HT-29 (cell line): ENCODE measurements around the gene CD164L2. TPM values are rescaled to one million over a fixed set of nuclear protein-coding genes. Genes with fewer than 3 reads are reported as not detected.
"Not testable (repeated sequence)": the region's sequence is repeated elsewhere in the genome, so short reads cannot be mapped to it uniquely, and the experiment has no call there.

Experiments used
- DNase-seq: peaks from one replicate; pipeline ENCODE4 v3.0.0-alpha.2; 2015; ENCODE audit warnings: low spot score
- total RNA-seq: library from RNA; depleted of rRNA; stranded (reverse); fragments of >200 nt; shearing (Covaris generic); gene quantifications from 2 replicates; pipeline ENCODE4 v1.2.3, GENCODE V29; 2014

The CD164L2 gene
- total RNA-seq, 1 experiment from 2014 or later: not detected

DNA sequence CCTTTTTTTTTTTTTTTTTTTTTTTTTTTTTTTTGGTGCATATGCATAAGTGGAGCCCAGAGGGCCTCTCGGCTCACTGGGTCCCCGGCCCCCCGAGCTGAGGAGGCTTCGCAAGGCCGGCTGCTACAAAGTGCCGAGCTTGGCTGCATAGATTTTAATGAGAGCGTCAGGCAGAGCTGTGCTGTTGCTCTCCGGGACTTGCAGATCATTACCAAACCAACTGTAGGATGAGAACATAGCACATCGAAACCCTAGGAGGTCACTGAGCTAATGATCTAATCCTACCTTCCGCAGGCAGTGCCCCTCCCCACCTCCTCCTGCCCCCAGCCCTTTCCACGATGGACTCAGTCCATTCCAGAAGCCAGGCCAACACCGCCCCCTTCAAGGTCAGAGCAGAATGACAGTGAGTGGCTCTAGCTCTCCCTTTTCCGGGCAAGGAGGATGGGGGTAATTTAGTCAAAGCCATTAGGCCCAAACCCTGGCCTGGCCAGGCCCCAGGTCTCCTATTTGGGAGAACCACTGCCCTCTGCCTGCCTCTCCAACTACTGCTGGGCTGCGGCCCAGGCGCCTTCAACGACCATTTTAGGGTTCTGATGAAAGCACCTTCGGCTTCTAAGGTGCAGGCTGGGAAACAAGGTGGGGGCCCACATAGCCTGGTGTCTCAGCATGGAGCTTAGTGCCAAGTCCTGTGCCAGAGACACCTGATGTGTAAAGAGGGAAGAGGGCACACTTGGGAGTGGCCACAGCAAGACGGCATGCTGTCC lies 22.6 kb upstream of the CD164L2 start:
- DNase-seq: not testable (repeated sequence)

DNA sequence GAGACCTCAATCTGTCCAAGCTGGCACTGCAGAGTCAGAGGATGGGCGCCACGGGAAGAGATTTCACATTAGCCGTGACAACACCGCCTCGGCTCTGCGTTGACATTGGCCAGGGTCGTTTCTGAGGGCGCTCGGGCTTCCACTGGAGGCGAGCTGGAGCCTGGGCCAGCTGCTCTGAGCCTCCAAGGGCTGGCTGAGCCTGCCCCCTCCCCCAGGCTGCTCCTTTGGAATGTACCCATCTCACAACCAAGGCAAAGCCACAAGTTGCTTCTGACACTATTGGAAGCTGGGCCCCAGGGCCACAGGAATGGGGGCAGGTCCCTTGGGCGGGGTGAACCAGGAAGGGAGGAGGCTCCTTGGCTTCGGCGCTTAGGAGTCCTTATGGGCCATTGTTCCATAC lies 21.9 kb upstream of the CD164L2 start:
- DNase-seq: no peak

DNA sequence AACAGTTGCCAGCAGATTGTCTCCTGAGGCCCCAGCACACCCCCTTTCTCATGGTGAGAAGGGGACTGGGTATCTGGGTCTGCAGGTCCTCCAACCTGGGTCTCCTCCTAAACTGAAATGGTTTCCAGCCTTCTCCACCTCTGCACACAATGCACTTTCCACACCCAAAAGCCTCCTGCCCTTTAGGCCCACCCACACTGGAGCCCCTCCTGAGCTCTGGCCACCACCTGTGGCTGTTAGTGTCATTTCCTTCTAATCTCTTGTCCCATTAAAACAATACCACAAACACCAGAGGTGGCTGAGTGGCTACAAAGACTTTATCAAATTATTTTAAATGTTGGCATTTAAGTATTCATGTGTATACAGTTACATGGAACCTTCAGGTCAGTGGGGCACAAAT lies 20.8 kb upstream of the CD164L2 start:
- no peak for DNase-seq

DNA sequence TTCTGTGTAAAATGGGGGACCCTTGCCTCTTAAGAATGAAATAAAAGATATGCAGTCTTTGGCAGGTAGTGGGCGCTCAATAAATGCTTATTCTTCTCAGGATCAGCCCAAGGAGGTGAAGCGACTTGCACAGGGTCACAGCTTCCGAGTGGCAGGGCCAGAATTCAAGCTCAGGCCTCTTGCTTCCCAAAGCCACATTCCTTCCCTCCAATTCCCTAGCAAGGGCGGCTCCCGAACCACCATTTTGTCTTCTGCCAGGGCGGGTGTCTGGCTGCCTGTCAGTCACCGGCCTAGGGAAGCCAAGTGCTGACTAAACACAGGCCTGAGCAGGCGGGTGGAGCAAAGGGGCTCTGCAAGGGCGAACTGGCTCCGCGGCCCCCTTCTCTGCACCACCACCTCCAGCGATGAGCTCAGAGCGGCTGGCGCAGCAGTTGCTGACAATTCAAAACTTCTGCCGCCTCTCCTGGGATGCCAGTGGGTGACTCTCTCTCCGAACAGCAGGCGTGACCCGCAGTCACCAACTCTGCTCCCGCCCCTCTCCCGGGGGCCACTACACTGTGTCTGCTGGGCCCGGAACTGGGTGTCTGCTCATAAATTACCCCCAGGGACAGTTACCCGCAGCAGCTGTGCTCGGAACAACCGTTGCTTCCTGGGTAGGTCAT lies 20.1 kb upstream of the CD164L2 start:
- DNase-seq: no peak

DNA sequence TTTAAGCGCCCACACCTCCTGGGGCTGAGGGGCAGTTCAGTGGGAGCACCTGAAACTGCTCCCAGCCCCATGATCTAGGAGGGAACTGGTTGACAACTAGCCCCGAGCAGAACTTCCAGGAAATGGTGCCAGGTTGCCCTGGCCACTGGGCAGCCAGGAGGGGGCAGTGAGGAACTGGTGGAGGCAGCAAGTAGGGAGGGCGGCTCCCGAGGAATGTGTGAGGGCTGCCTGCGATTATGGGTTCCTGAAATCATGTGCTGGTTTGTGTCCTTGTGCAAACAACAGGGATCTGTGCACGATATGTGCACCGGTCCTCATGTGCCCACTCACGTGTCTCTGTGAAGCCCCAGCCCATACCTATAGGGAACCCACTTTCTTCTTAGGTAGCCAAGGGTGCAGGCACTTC lies 19.2 kb upstream of the CD164L2 start:
- peak; percentile 59 for DNase-seq

DNA sequence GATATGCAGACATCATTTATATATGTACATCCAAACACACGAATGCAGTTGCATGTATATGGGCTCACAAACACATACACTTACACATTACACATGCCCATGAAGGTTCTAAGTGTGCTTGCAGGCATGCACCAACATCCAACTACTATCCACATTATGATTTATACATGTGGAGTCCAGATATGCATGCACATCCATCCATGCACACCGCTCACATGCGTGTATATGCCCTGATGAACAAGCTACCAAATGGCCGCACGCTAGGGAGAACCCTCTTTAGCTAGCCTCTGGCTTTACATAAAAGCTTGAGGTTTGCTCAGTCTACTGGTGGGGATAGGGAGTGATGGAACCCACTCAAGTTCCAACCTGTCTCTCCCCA lies 17.8 kb upstream of the CD164L2 start:
- no peak for DNase-seq

DNA sequence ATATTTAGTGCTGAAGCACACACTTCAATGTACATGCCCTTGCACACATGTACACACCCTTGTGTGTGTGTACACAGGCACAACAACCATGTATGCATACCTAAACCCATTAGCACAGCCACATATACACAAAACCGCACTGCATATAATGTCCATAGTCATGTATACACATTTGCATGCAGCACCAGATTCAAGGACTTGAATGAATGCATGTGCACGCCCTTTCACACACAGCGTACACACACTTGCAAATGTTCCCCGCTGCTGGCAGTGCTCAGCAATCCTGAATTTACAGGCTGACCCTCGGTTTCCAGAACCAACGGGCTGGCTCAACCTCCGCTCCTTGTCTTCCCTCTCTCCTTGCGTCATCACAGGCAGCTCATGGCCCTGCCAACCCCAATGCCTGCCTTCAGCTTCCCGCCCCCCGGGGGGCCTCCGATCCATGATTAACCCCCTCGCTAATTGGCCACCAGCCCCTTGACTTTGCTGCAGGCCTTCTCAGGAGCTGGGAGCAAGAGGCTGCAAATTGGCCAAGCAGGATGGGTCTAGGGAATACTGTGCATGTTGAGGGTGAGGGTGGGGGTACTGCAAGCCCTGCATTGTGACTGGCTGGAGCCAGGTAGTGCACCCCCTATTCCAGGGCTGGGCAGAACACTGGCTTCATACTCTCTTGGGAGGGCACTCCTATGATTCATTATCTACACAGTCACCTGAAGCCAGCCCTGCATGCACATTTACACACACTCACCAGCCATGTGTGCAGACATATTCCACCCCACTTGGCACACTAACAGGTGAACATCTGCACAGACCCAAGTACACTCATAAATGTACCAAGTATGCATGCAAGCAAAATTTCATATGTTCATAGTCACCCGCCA lies 17.2 kb upstream of the CD164L2 start:
- DNase-seq: no peak

DNA sequence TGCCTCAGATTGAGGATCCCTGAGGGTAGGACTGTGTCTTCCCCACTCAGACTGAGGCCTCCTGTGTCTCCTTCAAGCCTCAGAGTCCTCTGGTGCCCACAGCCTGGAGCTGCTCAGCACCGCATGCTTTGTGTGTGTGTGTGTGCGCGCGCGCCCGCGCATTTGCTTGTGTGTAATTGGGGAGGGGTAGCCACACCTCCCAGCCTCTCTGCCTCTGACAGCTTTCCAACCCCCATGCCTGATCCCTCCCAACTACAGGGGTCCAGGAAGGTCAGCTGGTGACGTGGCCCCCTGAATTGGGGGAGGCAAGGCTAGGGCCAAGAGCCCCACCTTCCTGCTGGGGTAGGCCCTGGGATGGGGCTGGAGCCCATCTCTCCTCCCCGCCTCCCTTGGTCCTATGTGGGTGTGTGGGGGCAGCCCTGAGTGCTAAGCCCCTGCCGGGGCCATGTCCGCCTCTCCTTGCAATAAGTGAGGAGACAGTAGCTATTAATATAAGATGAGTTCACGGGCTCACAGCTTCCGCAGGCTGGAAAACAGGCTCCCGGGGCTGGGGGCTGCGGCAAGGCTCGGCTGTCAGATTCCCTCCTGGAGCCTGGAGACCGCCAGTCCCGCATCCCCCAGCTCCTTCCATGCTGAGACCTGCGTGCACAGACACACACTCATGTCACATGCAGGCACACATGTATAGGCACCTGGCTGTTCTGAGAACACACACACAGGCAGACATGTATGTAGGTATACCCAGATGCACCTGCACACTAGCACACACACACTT lies 16.3 kb upstream of the CD164L2 start:
- DNase-seq: no peak

DNA sequence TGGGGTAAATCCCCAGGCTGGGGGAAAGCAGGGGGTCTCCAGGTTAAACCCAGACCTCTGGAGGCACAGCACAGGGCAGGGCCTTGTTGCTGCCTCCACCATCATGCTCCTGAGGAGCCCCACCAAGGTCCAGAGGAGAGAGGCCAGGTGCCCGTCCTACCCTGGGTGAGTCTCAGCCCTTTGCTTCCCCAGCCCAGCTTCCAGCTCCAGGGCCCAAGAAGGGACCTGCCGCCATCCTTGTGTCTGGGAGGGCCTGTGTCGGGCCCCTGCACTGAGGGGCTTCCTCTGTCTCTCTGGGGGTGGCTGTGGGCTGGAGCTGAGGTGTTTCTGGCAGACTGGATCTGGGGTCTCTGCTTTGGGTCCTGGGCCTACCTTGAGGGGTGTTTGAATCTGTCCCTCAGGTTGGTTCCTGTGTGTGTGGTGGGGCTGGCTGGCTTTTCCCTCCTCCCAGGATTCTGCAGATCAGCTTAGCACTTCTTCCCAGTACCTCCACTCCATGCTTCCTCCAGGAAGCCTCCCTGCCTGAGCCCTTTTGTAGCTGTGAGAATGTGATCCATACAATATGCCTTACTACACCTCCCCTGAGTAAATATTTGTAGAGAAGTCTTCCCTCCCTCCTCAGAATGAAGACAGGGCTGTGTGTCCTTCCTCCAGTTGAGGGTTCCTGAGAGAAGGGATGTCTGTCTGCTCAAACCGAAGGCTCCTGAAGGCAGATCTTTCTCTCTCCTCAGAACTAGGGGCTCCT lies 15.4 kb upstream of the CD164L2 start:
- DNase-seq: no peak

DNA sequence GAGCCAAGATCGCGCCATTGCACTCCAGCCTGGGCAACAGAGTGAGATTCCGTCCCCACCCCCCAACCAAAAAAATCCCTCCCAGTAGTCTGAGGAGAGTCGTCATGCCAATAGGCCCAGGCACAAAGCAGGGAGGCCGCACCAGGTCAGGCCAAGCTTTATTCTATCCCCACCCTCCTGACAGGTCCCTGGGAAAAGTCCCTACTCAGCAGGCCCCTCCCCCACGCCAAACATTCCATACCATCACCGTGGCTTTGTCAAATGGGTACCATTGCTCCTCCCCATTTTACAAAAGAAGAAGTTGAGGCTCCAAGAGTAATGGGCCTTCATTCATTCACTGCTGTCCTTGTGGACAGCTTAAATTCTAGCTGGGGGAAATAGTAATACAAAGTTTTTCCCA lies 14.6 kb upstream of the CD164L2 start:
- DNase-seq: no peak

DNA sequence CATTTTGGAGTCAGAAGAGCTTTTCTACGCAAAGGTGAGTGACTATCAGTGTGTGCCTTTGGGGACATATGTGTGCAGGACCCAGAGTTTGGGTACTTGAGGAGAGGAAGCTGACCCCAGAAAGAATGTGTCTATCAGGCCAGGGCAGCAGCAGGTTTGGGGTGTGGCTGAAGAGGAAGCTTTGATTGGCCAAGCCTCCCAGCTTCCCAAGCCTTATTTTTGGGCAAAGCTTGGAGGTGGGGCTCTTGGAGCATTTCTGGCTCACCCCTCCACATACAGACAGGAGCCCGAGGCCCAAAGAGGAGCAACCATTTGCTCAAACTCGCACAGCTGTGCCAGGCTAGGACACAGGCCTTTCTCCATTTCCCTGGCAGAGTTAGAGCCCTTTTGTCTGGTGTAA lies 14.0 kb upstream of the CD164L2 start:
- DNase-seq: no peak

DNA sequence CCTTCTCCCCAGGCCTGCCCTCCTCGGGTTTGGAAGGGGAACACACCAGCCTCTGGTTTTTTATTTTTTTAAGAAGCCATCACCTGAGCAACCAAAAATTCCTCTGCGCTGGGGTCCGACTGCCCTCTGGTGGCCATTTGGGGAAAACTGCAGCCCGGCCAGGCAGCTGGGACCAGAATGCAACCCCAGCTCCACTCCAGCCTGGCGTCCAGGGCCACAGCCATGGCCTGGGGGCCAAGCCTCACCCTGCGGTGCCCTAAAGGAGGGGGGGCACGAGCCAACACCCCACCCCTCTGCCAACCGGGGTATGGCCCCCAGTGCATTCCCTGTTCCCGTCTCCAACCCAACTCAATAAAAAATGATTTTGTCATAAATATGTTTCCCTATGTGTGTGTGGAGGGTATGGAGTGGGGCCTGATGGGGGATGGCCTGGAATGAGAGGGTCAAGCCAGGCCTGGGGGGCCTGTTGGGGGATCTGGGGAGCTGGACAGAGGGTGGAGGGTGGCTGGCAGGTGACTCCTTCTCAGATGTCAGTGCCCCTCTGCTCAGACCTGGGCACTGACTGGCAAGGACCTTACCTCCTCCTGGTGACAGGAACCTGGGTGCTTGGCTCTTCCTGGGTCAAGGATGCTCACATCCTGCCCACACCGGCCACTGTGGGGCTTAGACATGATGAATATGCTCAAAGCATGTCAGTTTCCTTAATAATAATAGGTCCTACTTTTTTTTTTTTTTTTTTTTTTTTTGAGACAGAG lies 12.5 kb upstream of the CD164L2 start:
- peak; percentile 85 for DNase-seq

DNA sequence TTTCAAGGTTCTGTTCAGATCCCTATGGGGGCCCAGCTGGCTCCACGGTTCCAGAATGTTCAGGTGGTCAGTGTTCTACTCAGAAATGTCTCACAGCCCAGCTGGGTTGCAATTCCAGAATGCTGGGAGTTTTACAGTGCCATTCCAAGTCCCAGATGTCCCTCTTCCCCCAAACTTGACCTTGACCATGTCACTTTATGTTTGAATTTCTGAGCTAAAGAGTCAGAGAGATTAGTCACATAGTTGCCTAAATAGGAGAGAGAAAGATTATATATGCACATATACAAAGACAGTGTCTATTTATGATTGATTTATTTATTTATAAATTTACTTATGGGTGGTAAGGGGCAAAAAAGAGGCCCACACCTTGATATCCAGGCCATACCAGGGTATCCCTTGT lies 11.8 kb upstream of the CD164L2 start:
- no peak for DNase-seq

DNA sequence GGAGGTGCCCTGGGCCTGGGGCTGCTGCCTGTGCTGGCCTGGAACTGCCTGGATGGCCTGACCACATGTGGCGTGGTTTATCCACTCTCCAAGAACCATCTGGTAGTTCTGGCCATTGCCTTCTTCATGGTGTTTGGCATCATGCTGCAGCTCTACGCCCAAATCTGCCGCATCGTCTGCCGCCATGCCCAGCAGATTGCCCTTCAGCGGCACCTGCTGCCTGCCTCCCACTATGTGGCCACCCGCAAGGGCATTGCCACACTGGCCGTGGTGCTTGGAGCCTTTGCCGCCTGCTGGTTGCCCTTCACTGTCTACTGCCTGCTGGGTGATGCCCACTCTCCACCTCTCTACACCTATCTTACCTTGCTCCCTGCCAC lies 11.1 kb upstream of the CD164L2 start:
- DNase-seq: no peak

DNA sequence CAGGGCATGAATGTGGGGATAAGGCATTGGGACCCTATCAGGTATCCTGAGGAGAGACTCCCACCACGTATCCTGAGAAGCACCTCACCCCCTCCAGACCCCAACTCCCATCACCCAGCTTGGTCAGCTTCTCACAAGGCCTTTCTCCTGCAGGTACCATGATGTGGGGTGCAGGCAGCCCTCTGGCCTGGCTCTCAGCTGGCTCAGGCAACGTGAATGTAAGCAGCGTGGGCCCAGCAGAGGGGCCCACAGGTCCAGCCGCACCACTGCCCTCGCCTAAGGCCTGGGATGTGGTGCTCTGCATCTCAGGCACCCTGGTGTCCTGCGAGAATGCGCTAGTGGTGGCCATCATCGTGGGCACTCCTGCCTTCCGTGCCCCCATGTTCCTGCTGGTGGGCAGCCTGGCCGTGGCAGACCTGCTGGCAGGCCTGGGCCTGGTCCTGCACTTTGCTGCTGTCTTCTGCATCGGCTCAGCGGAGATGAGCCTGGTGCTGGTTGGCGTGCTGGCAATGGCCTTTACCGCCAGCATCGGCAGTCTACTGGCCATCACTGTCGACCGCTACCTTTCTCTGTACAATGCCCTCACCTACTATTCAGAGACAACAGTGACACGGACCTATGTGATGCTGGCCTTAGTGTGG lies 10.6 kb upstream of the CD164L2 start:
- no peak for DNase-seq

DNA sequence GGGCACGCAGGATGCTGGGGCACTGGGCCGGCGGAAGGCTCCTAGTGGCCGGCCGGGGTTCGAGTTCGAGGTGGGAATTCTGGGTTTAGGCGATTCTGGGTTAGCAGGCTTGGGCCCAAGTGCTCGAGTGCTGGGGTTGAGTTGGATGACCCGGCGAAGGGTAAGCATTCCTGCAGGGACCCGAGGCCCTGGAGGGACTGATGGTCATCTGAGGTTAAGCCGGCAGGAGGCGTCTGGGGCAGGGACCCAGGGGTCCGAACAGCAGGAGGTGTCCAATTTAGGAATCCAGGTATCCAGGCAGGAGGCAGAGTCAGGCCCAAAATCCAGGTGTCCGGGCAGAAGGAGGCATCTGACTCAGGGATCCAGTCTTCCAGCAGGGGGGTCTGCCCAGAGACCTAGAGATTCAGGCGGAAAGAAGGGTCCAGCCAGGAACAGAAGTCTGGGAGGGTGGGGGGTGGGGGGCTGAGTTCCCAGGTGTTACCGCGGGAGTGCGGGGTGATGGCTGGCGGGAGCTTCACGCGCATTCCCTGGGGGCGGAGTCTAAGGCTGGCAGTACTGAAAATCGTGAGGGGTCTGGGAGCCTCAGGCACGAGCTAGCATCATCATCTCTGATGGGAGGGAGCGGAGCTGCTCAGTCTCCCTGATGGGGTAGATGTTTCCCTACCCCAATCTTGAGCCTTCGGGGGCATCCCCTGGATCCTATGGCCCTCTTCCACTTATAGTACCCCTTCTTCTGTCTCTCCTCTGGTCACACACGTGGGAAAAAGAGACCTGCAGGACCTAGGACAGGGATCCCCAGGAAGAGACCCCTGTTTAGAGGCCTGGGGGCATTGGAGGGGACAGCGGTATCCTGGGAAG lies 9.9 kb upstream of the CD164L2 start:
- DNase-seq: peak; percentile 41

DNA sequence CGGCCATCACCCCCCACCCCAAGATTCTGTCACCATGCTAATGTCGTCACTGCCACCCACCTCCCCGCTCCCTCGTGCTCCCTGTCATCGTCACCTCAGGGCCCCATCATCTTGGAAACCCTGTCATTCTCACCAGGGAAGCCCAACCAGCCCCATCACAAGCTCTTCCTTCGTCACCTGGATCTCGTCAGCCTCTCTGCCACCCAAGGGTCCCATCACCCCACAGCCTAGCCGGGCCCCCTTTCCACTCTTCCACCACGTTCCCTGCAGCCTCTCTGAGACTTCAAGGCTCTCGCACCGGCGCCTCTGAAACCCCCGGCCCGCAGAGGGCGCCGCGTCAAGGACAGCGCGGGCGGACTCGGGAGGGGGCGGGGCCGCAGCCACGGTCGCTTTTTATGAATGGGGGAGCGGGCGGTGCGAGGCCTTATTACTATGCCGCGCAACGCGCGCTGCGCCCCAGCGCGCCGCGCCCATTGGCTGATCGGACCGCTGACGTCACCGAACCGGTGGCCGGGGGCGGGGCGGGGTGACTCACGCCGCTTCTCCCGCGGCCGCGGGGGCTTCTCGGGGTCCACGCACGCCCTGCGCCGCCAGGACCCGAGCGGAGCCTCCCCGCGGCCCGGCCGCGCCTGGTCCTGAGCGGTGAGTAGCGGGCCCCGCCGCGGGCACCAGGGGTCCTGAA lies 9.1 kb upstream of the CD164L2 start, which contains the start of gene GPR3:
TSS of gene GPR3 (plus strand) at position 527 of the 682 bp plus-strand sequence. CDS start 1,177 bp downstream, outside the sequence.
- peak; percentile 93 for DNase-seq

DNA sequence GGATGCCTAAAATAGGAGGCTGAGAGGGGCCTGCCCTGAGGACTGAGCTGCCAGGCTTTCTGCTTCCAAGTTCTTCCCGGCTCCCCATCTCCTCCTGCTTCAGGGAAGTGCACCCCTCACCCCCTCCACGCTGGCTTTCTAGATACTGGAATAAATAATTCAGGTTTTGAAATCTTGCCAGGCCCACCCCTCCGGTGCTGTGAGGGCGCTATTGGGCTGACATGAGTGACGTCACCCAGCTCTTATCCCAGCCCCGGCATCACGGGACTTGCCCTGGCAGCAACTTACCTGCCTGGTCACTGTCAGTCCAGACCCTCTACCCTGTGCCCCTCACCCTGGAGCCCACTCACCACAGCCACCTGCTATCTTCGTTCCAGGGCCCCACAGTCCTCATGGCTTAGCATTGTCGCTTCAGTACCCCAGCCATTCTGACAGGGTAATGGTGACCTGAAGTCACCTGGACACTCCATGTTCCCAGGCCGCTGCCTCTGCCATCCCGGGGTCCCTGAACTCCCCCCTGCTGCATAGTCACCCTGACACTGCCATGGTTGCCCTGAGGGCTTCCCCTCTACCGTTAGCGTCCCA lies 8.5 kb upstream of the CD164L2 start:
- DNase-seq: peak; percentile 64
